Melanocyte of skin (primary cell): ENCODE results near the gene DUSP3. TPM values are rescaled to one million over a fixed set of nuclear protein-coding genes. Genes with fewer than 3 reads are reported as not detected.

Source experiments
- total RNA-seq, 2 donors: library from RNA; depleted of rRNA; stranded (reverse); fragments of >200 nt; gene quantifications; 2 replicates each; pipeline ENCODE4 v1.2.3, GENCODE V29; 2012

DUSP3 gene
- total RNA-seq, result 100 to 1,000 TPM; 116 to 169 TPM

DNA sequence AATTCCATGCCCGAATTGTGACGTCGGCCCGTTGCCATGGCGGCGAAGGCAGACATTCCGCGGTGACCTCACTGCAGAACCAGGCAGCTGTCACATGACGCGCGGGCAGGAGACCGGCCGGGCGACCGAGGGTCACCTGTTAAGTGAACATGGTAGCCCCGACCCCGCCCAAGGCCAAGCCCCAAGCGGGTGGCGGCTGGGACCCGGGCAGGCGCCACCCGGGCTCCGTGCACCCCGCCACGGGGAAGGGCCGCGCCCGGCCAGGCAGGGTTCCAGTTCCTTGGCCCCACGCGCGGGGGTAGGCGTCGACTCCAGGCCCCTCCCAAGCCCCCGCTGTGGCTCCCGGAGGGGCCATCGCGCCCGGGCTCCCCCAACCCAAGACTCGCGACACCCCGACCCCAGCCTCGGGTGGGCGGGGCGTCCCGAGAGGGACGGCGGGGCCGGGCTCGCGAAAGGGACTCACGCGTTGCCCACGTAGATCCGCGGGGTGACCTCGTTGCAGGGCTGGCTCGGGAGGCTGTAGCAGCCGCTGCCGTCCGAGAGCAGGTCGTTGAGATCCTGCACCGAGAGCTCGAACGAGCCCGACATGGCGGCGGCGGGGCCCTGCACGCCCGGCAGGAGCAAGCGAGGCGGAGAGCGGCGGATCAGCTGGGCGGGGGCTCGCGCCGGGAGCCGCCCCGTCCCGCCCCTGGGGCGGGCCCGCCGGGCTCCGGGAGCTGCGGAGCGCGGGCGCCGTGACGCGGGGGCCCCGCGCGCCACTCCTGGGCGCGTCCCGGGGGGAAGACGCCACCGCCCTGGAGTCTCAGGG lies at the start of gene DUSP3:
Gene DUSP3, minus strand, starts transcription at position 641 of the 808 bp plus-strand sequence. Its CDS starts 53 bp downstream, at position 588.

DNA sequence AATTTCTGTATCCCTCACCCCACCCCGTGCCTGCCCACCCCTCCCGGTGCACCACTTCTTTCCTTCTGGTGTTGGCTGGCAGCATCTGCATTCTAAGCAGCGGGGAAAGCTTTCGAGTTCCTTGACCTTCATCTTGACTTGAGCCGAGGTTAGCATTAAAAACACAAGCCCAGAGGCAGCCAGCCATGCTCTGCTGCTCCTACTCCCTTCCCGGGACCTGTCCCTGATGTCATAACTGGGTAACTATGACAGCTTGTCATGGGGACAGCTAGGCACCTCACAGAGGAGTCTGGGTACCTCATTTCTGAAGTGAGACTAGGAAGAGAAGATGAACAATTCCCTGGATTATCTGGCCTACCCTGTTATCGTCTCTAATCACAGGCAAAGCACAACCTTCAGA lies 1.4 kb upstream of the DUSP3 start, which contains the start of gene CFAP97D1:
Gene CFAP97D1, plus strand, starts transcription at position 301 of the 400 bp plus-strand sequence. Its CDS starts 28 bp downstream, at position 329.

DNA sequence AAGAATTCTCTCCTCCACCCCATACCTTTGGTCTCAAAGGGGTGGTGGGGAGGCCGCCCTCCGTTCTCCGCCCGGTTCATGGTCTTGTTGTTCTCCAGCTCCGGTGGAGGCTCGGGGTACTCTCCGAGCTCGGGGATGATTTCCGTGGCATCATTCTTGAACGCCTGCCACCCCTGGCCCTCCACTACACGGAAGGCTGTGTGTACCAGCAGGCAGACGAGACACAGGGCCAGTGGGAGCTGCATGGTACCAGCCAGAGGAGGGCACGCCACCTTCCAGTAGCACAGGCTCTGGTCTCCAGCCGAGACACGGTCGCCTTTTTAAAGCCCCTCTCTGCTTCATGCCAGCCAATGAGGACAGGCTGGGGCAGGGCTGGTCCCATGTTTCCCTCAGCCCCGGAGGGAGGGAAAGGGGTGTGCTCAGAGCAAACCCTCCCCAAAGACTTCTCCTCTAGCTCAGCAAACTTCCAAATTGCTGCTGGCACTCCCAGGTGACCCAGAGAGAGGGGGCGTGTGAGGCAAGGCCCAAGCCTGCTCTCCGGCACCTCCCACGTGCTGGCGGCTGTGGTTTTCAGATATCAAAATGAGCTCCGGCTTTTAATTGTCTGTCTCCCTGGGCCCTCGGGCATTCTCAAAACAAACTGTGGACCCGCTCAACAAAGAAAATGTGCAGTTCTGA lies 20.1 kb downstream of the DUSP3 start, which contains the start of gene SOST:
Gene SOST, minus strand, starts transcription at position 295 of the 678 bp plus-strand sequence. Its CDS starts 50 bp downstream, at position 245.

Other genes starting within 250 kb of the DUSP3 start
- 10 to 100 TPM in 1 of 2 donors, 1 to 10 TPM in 1; 4.1 to 28.6 TPM for gene ETV4, start 232.6 kb downstream of the DUSP3 start, total RNA-seq
- not detected for gene MEOX1, start 117.1 kb downstream of the DUSP3 start, total RNA-seq
- under 1 TPM in 1 of 2 donors, not detected in 1; under 0.01 TPM for gene SOST, start 20.2 kb downstream of the DUSP3 start, total RNA-seq
- gene CFAP97D1, start 1.5 kb upstream of the DUSP3 start, total RNA-seq, result under 1 TPM; under 0.01 to 0.34 TPM
- gene MPP3, start 54.2 kb upstream of the DUSP3 start, total RNA-seq, result 1 to 10 TPM; 4.7 to 5.9 TPM
- gene CD300LG, start 68.2 kb upstream of the DUSP3 start, total RNA-seq, result not detected
- gene MPP2, start 128.6 kb upstream of the DUSP3 start, total RNA-seq, result 1 to 10 TPM in 1 of 2 donors, under 1 TPM in 1; 0.34 to 1.7 TPM
- gene PPY, start 163.5 kb upstream of the DUSP3 start, total RNA-seq, result not detected
- not detected for gene PYY, start 175.0 kb upstream of the DUSP3 start, total RNA-seq
- gene NAGS, start 225.6 kb upstream of the DUSP3 start, total RNA-seq, result 1 to 10 TPM in 1 of 2 donors, under 1 TPM in 1; 0.34 to 1.3 TPM
- gene TMEM101, start 236.0 kb upstream of the DUSP3 start, total RNA-seq, result 10 to 100 TPM; 43.7 to 54.9 TPM